GM13976 (cell line): ENCODE measurements around the gene DARS1.

ENCODE experiments used
- DNase-seq: peaks from one replicate; pipeline ENCODE4 v3.0.0; 2012; ENCODE audit warnings: low spot score
- in situ Hi-C: fragments of 300-500 bp; cut with MboI; formaldehyde crosslinking; loops from one replicate; pipeline ENCODE4 v1.12.0; 2022; ENCODE audit warnings: low sequenced_read_pairs, mixed read lengths, inconsistent platforms; ENCODE audit not compliant: unreplicated experiment
- TF ChIP-seq, protein P1 (sequence below): IDR thresholded peaks from 2 replicates; pipeline ENCODE4 v1.5.1; 2012; ENCODE audit warnings: borderline replicate concordance, mild to moderate bottlenecking; ENCODE audit not compliant: insufficient read depth; ENCODE audit errors: extremely low read depth, missing control alignments, control extremely low read depth

Gene DARS1

GRCh38 chr2:135916207-135916606 lies 69.2 kb downstream of the DARS1 start:
- DNase-seq, result peak; percentile 26
- TF ChIP-seq, protein P1, sequence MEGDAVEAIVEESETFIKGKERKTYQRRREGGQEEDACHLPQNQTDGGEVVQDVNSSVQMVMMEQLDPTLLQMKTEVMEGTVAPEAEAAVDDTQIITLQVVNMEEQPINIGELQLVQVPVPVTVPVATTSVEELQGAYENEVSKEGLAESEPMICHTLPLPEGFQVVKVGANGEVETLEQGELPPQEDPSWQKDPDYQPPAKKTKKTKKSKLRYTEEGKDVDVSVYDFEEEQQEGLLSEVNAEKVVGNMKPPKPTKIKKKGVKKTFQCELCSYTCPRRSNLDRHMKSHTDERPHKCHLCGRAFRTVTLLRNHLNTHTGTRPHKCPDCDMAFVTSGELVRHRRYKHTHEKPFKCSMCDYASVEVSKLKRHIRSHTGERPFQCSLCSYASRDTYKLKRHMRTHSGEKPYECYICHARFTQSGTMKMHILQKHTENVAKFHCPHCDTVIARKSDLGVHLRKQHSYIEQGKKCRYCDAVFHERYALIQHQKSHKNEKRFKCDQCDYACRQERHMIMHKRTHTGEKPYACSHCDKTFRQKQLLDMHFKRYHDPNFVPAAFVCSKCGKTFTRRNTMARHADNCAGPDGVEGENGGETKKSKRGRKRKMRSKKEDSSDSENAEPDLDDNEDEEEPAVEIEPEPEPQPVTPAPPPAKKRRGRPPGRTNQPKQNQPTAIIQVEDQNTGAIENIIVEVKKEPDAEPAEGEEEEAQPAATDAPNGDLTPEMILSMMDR, result peak; percentile 8
- in situ Hi-C loops, result loop anchor here (5.0 kb wide), 1 partner anchor 216 kb away; no protein-coding TSS in a partner anchor

DNA sequence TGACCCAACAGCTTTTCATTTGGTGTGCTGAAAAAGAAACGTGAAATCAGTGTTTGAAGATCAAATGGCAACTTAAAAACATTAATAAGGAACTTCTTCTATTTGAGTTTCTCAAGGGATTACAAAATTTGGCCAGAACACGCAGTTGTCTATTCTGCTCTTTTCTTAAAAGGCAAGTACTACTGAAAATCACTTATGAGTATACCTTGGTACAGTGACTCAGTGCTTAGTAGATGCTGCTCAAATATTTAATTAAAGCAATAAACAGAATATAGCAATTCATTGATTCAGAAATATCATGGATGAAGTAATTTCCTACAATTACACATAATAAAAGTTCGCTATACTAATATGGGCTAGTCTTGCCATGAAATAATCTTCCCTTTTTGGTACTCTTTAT lies 70.9 kb downstream of the DARS1 start:
- TF ChIP-seq, protein P1, result no peak
- in situ Hi-C loops, result loop anchor here (5.0 kb wide), 1 partner anchor 473 kb away; no protein-coding TSS in a partner anchor
- no peak for DNase-seq

GRCh38 chr2:135913727-135914365 lies 71.6 kb downstream of the DARS1 start:
- DNase-seq, result peak; percentile 32
- in situ Hi-C loops, result loop anchor here (5.0 kb wide), 1 partner anchor 473 kb away; no protein-coding TSS in a partner anchor
- TF ChIP-seq, protein P1, result peak; percentile 55

- TF ChIP-seq, protein P1, result no peak
- no peak for DNase-seq
- in situ Hi-C loops, result loop anchor here (5.0 kb wide), 1 partner anchor 477 kb away; no protein-coding TSS in a partner anchor
These were observed 75.5 kb downstream of the DARS1 start for GRCh38 chr2:135909976-135910375.

GRCh38 chr2:135905679-135906078 lies 79.7 kb downstream of the DARS1 start:
- DNase-seq, result no peak
- in situ Hi-C loops, result no loop called here
- TF ChIP-seq, protein P1, result no peak

GRCh38 chr2:135904341-135904989 lies 81.0 kb downstream of the DARS1 start:
- in situ Hi-C loops, result no loop called here
- no peak for DNase-seq
- TF ChIP-seq, protein P1, result no peak
